ENCODE results near the gene ATAD3A. TPM values are rescaled to one million over a fixed set of nuclear protein-coding genes. Genes with fewer than 3 reads are reported as not detected.

ATAD3A gene
- total and polyA plus RNA-seq, 2 experiments from 2014 or later, result 36.5 to 80.3 TPM

DNA sequence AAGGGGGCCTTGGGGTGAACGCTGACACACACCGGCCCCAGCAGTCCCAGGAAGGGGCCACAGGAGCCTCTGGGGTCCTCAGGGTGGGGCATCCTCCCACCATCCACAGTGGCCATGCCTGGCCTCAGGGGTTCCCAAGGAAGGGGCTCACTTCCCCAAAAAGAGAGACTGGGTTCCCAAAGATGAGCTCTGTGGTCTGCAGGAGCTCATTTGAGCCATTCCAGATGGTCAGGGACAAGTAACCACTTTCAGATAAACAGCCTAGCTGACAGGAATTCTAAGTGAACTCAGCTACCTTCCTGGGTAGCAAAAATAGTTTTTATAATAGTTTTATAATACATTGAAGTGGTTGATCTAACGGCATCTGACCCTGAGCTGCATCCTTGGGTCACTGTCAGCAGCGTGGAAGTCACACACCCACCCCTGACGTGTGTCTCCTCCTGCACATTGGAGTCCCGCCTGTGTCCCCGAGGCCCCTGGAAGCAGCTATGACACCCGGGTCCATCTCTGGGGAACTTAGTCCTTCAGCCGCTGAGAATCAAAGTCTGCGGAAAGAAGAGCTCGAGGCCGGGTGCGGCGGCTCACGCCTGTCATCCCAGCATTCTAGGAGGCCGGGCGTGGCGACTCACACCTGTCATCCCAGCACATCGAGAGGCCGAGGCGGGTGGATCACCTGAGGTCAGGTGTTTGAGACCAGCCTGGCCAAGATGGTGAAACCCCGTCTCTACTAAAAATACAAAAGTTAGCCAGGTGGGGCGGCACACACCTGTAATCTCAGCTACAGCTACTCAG is 34.2 kb downstream of the ATAD3A start:
- H2AFZ ChIP-seq, result no peak overlapping the region
- H3K4me2 ChIP-seq, result no peak overlapping the region
- peaks cover 30% of the 10 kb centered on the region for H3K36me3 Mint-ChIP-seq (ENCODE audit: low read depth)
- H3K27me3 ChIP-seq (ENCODE audit: insufficient read depth), result no peaks in the 10 kb centered on the region
- no peak overlapping the region for H3K4me3 Mint-ChIP-seq
- H3F3A ChIP-seq (replicated peaks; ENCODE audit: low read depth), result peaks cover 15% of the 10 kb centered on the region
- H3K27me3 Mint-ChIP-seq (ENCODE audit: insufficient read depth, low read depth, poor library complexity), result peaks cover 6% of the 10 kb centered on the region
- no peaks in the 10 kb centered on the region for H3K4me1 ChIP-seq (ENCODE audit: insufficient read depth)
- H3K79me2 ChIP-seq (replicated peaks; ENCODE audit: insufficient read depth), result no peaks in the 10 kb centered on the region; the same call in 1 of the 2 replicates
- DNase-seq (ENCODE audit: low spot score), result no peak
- H3K9me3 Mint-ChIP-seq, result no peaks in the 10 kb centered on the region; the same call in 2 of the 3 replicates
- H3K9me2 ChIP-seq (ENCODE audit: insufficient read depth), result no peaks in the 10 kb centered on the region
- peaks cover 3% of the 10 kb centered on the region; the same call in 1 of the 3 replicates for H3K4me1 Mint-ChIP-seq
- no peak for ATAC-seq
- peaks cover 13% of the 10 kb centered on the region; the same call in 1 of the 2 replicates for H4K20me1 ChIP-seq (replicated peaks; ENCODE audit: insufficient read depth)
- TF ChIP-seq ZNF114 (CRISPR knock-in tag; IDR thresholded peaks at IDR 0.05) (no peak), STAT1 (IDR thresholded peaks at IDR 0.05; ENCODE audit: unreplicated experiment) (no peak), POLR2AphosphoS5 (IDR thresholded peaks at IDR 0.05; ENCODE audit: low read depth) (no peak), CREB1 (CRISPR knock-in tag; IDR thresholded peaks at IDR 0.05; ENCODE audit: low read depth) (no peak), EZH2 (IDR thresholded peaks at IDR 0.05; ENCODE audit: low read depth, unreplicated experiment) (no peak), ZNF331 (CRISPR knock-in tag; IDR thresholded peaks at IDR 0.05; ENCODE audit: low read depth) (no peak), NANOG (IDR thresholded peaks at IDR 0.05; ENCODE audit: borderline replicate concordance) (no peak), JUNB (IDR thresholded peaks at IDR 0.05; ENCODE audit: unreplicated experiment) (no peak), EZH2phosphoT487 (IDR thresholded peaks at IDR 0.05; ENCODE audit: unreplicated experiment) (no peak)
- TF ChIP-seq, protein P1, sequence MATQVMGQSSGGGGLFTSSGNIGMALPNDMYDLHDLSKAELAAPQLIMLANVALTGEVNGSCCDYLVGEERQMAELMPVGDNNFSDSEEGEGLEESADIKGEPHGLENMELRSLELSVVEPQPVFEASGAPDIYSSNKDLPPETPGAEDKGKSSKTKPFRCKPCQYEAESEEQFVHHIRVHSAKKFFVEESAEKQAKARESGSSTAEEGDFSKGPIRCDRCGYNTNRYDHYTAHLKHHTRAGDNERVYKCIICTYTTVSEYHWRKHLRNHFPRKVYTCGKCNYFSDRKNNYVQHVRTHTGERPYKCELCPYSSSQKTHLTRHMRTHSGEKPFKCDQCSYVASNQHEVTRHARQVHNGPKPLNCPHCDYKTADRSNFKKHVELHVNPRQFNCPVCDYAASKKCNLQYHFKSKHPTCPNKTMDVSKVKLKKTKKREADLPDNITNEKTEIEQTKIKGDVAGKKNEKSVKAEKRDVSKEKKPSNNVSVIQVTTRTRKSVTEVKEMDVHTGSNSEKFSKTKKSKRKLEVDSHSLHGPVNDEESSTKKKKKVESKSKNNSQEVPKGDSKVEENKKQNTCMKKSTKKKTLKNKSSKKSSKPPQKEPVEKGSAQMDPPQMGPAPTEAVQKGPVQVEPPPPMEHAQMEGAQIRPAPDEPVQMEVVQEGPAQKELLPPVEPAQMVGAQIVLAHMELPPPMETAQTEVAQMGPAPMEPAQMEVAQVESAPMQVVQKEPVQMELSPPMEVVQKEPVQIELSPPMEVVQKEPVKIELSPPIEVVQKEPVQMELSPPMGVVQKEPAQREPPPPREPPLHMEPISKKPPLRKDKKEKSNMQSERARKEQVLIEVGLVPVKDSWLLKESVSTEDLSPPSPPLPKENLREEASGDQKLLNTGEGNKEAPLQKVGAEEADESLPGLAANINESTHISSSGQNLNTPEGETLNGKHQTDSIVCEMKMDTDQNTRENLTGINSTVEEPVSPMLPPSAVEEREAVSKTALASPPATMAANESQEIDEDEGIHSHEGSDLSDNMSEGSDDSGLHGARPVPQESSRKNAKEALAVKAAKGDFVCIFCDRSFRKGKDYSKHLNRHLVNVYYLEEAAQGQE (IDR thresholded peaks at IDR 0.05; ENCODE audit: unreplicated experiment), result no peak
- TF ChIP-seq, protein P2, sequence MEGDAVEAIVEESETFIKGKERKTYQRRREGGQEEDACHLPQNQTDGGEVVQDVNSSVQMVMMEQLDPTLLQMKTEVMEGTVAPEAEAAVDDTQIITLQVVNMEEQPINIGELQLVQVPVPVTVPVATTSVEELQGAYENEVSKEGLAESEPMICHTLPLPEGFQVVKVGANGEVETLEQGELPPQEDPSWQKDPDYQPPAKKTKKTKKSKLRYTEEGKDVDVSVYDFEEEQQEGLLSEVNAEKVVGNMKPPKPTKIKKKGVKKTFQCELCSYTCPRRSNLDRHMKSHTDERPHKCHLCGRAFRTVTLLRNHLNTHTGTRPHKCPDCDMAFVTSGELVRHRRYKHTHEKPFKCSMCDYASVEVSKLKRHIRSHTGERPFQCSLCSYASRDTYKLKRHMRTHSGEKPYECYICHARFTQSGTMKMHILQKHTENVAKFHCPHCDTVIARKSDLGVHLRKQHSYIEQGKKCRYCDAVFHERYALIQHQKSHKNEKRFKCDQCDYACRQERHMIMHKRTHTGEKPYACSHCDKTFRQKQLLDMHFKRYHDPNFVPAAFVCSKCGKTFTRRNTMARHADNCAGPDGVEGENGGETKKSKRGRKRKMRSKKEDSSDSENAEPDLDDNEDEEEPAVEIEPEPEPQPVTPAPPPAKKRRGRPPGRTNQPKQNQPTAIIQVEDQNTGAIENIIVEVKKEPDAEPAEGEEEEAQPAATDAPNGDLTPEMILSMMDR (conservative IDR thresholded peaks at IDR 0.05; ENCODE audit: low read depth in 2 of 2), result no peak
- TF ChIP-seq, protein P3, sequence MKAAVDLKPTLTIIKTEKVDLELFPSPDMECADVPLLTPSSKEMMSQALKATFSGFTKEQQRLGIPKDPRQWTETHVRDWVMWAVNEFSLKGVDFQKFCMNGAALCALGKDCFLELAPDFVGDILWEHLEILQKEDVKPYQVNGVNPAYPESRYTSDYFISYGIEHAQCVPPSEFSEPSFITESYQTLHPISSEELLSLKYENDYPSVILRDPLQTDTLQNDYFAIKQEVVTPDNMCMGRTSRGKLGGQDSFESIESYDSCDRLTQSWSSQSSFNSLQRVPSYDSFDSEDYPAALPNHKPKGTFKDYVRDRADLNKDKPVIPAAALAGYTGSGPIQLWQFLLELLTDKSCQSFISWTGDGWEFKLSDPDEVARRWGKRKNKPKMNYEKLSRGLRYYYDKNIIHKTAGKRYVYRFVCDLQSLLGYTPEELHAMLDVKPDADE (IDR thresholded peaks at IDR 0.05), result no peak
- TF ChIP-seq, protein P4, sequence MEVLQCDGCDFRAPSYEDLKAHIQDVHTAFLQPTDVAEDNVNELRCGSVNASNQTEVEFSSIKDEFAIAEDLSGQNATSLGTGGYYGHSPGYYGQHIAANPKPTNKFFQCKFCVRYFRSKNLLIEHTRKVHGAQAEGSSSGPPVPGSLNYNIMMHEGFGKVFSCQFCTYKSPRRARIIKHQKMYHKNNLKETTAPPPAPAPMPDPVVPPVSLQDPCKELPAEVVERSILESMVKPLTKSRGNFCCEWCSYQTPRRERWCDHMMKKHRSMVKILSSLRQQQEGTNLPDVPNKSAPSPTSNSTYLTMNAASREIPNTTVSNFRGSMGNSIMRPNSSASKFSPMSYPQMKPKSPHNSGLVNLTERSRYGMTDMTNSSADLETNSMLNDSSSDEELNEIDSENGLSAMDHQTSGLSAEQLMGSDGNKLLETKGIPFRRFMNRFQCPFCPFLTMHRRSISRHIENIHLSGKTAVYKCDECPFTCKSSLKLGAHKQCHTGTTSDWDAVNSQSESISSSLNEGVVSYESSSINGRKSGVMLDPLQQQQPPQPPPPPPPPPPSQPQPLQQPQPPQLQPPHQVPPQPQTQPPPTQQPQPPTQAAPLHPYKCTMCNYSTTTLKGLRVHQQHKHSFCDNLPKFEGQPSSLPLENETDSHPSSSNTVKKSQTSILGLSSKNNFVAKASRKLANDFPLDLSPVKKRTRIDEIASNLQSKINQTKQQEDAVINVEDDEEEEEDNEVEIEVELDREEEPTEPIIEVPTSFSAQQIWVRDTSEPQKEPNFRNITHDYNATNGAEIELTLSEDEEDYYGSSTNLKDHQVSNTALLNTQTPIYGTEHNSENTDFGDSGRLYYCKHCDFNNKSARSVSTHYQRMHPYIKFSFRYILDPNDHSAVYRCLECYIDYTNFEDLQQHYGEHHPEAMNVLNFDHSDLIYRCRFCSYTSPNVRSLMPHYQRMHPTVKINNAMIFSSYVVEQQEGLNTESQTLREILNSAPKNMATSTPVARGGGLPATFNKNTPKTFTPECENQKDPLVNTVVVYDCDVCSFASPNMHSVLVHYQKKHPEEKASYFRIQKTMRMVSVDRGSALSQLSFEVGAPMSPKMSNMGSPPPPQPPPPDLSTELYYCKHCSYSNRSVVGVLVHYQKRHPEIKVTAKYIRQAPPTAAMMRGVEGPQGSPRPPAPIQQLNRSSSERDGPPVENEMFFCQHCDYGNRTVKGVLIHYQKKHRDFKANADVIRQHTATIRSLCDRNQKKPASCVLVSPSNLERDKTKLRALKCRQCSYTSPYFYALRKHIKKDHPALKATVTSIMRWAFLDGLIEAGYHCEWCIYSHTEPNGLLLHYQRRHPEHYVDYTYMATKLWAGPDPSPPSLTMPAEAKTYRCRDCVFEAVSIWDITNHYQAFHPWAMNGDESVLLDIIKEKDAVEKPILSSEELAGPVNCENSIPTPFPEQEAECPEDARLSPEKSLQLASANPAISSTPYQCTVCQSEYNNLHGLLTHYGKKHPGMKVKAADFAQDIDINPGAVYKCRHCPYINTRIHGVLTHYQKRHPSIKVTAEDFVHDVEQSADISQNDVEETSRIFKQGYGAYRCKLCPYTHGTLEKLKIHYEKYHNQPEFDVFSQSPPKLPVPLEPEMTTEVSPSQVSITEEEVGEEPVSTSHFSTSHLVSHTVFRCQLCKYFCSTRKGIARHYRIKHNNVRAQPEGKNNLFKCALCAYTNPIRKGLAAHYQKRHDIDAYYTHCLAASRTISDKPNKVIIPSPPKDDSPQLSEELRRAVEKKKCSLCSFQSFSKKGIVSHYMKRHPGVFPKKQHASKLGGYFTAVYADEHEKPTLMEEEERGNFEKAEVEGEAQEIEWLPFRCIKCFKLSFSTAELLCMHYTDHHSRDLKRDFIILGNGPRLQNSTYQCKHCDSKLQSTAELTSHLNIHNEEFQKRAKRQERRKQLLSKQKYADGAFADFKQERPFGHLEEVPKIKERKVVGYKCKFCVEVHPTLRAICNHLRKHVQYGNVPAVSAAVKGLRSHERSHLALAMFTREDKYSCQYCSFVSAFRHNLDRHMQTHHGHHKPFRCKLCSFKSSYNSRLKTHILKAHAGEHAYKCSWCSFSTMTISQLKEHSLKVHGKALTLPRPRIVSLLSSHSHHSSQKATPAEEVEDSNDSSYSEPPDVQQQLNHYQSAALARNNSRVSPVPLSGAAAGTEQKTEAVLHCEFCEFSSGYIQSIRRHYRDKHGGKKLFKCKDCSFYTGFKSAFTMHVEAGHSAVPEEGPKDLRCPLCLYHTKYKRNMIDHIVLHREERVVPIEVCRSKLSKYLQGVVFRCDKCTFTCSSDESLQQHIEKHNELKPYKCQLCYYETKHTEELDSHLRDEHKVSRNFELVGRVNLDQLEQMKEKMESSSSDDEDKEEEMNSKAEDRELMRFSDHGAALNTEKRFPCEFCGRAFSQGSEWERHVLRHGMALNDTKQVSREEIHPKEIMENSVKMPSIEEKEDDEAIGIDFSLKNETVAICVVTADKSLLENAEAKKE (CRISPR knock-in tag; IDR thresholded peaks at IDR 0.05), result no peak
- H3K36me3 ChIP-seq (ENCODE audit: insufficient read depth), result no peaks in the 10 kb centered on the region
- H3K27ac Mint-ChIP-seq, result no peak overlapping the region
- H3K27ac ChIP-seq (ENCODE audit: low read depth), result no peak overlapping the region
- no peak overlapping the region for H3K4me3 ChIP-seq

All from GM23338 (cell line).